NK-92 (cell line): Measurements from ENCODE around the gene SNX11.

Source experiments
- DNase-seq: peaks from one replicate; lab custom pipeline; 2025; ENCODE audit not compliant: unreplicated experiment; lab: John Stamatoyannopoulos, UW

The SNX11 gene

GRCh38 chr17:48095611-48096010 is 12.0 kb upstream of the SNX11 start:
- DNase-seq, result no peak

GRCh38 chr17:48100160-48100559 is 7.4 kb upstream of the SNX11 start:
- no peak for DNase-seq

GRCh38 chr17:48100591-48101011 is 7.0 kb upstream of the SNX11 start:
- no peak for DNase-seq

- DNase-seq, result peak; percentile 58
These were observed 6.4 kb upstream of the SNX11 start, which contains the start of gene CBX1 for GRCh38 chr17:48101012-48101720. Gene CBX1, minus strand, starts transcription at chr17:48101478. Its CDS starts 24,474 bp downstream, at chr17:48077004.

- DNase-seq, result no peak
These were observed 5.4 kb upstream of the SNX11 start for GRCh38 chr17:48102043-48102750.

- DNase-seq, result no peak
These were observed 4.5 kb upstream of the SNX11 start for GRCh38 chr17:48102798-48103715.

- no peak for DNase-seq
These were observed 3.1 kb upstream of the SNX11 start for GRCh38 chr17:48104440-48104839.

GRCh38 chr17:48106802-48107136 is 797 bp upstream of the SNX11 start:
- no peak for DNase-seq

GRCh38 chr17:48110761-48111160 is 3.2 kb downstream of the SNX11 start:
- DNase-seq, result no peak

GRCh38 chr17:48111937-48112241 is 4.3 kb downstream of the SNX11 start:
- DNase-seq, result no peak

- no peak for DNase-seq
These were observed 5.7 kb downstream of the SNX11 start for GRCh38 chr17:48113201-48113676.

- no peak for DNase-seq
These were observed 14.5 kb downstream of the SNX11 start for GRCh38 chr17:48121923-48122664.

- DNase-seq, result no peak
These were observed 15.1 kb downstream of the SNX11 start for GRCh38 chr17:48122665-48123045.

- no peak for DNase-seq
These were observed 15.5 kb downstream of the SNX11 start for GRCh38 chr17:48123111-48123510.

GRCh38 chr17:48123776-48124388 is 16.3 kb downstream of the SNX11 start:
- DNase-seq, result no peak

- no peak for DNase-seq
These were observed 18.4 kb downstream of the SNX11 start for GRCh38 chr17:48125829-48126531.

GRCh38 chr17:48126532-48126850 is 18.9 kb downstream of the SNX11 start:
- no peak for DNase-seq

- no peak for DNase-seq
These were observed 19.9 kb downstream of the SNX11 start for GRCh38 chr17:48127371-48128051.

- no peak for DNase-seq
These were observed 20.8 kb downstream of the SNX11 start for GRCh38 chr17:48128400-48128799.

GRCh38 chr17:48129981-48130380 is 22.4 kb downstream of the SNX11 start:
- DNase-seq, result no peak
